GM18873 (cell line): ENCODE data around the gene RACGAP1.

ENCODE experiments used
- ATAC-seq: cut with Tn5 transposase; IDR thresholded peaks from one replicate; pipeline ENCODE4 v1.9.1; 2021; ENCODE audit warnings: mild to moderate bottlenecking, moderate library complexity, moderate number of reproducible peaks; ENCODE audit not compliant: unreplicated experiment, low FRiP score

The RACGAP1 gene

DNA sequence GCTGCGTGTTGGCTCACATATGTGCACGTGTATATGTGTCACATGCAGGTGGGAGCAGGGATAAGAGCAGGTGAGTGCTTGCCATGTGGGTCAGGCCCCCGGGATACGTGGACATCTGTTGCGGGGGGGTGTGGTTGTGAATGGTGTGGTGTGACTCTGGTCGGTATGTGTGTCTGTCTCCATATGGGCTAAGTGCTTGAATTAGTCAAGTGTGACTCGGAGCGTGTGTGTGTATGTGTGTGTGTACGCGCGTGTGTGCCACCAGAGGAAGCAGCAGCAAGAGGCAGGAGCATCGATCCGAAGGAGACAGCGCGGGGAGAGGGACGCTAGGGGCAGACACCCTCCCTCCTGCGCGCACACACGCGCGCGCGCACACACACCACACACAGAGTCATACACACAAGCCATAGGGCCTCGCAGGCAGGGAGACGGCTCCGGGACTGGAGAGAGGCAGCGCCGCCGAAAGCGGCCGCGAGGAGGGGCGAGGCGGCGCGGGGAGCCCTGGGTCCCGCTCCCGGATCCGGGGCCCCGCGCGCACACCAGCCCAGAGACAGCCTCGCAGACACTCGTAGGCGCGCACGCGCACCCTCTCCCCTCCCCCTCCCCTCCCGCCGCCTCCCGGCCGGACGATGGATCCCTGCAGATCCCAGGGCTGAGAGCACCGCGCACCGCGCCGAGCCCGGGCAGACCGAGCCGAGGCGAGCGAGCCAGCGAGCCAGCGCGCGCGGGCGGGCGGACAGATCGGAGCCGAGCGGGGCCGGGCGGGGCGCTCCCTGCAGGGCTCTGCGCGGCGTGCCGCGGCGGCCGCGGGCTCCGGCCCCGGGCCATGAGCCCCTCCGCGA, 31.9 kb upstream of the RACGAP1 start, which contains the start of gene ASIC1:
Gene ASIC1 (plus strand): TSS at position 597 of the 842 bp plus-strand sequence. CDS start 1,171 bp downstream, outside the sequence.
- ATAC-seq = no peak

- ATAC-seq = no peak
Observed at GRCh38 chr12:50056639-50056976, 31.3 kb upstream of the RACGAP1 start.

DNA sequence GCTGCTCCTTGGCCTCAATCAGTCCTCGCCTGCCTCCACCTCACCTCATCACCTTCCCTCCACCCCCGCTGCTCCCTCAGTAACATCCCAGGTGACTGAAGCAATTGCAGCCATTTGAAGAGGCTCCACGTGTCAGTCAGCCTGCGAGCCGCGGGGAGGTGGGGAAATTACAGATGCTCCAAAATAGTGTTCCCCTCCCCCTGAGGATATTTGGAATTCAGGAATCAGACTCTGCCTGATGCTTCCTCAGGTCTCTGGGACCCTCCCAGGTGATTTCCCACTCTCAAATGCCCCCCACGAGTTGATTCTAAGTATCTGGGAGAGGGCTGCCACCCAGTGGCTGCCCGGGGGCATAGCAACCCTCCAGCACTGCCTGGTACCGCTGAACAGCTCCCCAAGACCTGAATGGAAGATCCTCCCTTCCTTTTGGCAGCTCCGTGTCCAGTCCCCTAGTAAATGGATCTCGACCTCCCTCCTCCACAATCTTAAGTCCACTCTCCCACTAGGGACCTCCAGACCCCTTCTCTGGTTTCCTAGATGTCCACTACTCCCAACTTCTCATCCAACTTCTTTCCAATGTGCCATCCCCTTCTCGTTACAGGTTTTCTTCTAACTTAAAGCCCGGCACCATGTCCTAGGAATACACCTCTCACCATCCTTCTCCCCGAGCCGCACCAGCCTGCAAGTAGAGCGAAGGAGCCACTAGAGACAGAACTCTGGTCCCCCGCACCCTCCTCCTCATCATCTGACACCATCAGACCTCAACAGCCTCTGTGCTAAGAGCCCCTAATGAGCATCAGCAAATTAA, 30.7 kb upstream of the RACGAP1 start:
- no peak for ATAC-seq

DNA sequence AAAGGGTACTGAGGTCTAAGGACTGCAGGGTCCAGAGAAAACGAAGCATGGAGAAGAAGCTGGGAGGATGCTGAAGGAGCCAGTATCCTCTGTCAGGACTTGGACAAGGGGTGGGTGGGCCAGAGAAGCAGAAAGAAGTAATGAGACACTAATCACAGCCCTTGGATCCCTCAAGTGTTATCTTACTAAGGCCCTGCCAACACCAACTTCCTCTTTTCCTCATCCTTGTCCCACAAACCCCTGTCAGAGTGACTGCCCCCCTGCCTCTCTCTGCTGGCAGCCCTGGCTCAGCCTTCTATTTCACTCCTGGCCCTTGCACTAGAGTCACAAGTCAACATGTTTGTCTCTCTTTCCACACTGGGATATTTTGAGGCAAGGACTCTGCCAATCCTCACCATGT, 28.3 kb upstream of the RACGAP1 start:
- no peak for ATAC-seq

GRCh38 chr12:50052964-50053363, 27.7 kb upstream of the RACGAP1 start:
- ATAC-seq = no peak

- ATAC-seq = no peak
Observed at GRCh38 chr12:50052544-50052943, 27.2 kb upstream of the RACGAP1 start.

GRCh38 chr12:50051101-50051806, 26.0 kb upstream of the RACGAP1 start:
- no peak for ATAC-seq

- ATAC-seq = no peak
Observed at GRCh38 chr12:50050410-50051098, 25.3 kb upstream of the RACGAP1 start.

- ATAC-seq = no peak
Observed at GRCh38 chr12:50050119-50050385, 24.8 kb upstream of the RACGAP1 start.

- no peak for ATAC-seq
Observed at GRCh38 chr12:50049254-50050118, 24.2 kb upstream of the RACGAP1 start.

GRCh38 chr12:50047693-50048250, 22.5 kb upstream of the RACGAP1 start:
- no peak for ATAC-seq

- ATAC-seq = no peak
Observed at GRCh38 chr12:50043854-50044253, 18.6 kb upstream of the RACGAP1 start.

- ATAC-seq = no peak
Observed at GRCh38 chr12:50043308-50043707, 18.0 kb upstream of the RACGAP1 start.

DNA sequence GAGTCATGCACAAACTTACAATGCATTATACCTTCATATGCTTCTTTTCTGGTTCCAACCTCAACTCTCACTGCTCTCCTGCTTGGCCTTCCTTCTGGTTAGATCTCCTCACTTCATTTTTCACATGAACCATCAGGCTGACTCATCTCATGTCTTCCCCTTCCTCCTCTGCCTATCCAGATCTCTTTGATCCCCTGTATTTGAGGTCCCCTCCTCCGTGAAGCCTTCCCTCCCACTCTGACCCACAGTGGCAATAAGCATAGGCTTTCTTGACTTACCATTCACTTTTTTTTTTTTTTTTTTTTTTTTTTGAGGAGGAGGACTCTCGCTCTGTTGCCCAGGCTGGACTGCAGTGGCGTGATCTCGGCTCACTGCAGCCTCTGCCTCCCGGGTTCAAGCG, 17.4 kb upstream of the RACGAP1 start:
- no peak for ATAC-seq

DNA sequence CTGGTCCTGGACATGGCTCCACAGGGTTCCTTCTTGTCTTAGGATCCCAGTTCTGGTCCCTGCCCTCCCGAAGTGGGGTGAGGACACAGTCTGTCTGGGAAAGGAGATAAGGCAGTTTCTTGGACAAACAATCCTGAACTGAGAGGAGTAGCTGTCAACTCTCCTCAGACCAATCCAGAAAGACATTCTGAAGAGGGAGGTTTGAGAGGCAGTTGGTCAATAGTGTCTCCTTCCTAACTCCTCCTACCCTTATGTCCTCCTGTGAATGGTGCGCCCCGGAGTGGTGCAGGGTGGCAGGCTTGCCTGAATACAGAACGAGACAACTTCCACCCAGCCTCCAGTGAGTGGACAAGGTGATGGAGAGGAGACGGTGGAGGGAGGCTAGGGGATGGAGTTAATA, 16.7 kb upstream of the RACGAP1 start:
- ATAC-seq = no peak

DNA sequence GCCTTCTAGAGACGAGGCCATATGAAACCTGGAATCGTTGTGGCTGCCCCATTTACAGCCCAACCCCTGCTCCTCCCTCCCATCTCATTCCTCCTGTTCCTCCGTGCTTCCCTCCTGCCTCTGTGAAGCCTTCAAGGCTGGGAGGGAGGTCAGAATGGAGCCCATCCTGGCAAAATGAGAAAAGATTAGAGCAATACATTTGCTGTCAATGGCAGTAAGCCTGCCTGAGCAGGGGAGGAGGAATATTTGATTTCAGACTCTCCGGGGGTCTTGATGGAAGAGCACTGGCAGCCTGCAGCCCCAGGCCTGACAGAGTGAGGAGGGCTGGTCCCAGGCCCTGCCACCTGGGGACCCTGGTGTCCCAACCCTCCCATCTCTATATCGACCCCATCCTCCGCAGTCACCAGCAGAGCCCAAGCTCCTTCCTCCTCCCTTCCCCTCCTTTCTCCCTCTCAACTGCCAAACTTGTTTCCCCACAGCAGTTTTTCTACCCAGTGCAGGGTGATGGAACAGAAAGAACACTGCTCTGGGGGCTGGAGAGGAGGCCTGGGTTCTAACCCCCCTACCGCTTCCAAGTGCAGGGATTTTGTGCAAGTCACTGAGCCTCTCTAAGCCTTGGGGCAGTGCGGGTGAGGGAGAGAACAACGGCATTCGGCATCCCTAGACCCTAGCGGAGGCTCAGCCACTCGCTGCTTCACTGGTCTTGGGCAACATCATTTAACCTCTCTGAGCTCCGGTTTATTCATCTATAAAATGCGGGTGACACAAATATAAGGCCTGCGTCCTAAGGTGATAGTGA, 16.0 kb upstream of the RACGAP1 start:
- no peak for ATAC-seq

DNA sequence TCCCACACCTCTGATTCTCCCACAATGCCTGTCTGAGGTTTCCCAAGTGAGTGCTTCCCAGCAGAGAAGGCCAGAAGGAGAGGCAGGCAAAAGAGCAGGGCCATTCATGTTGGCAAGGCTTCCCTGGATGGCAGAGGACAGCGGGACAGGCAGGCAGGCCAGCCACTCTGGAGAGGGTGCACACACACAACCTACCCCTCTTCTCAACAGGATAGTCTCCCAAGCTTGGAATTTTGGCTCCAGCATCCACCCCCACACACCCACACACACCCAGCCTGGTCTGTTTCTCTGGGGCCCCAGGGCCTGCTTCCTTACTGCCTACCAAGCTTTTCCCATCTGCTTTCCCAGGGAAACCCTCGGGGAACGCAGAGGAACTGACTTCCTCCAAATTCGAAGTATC, 15.4 kb upstream of the RACGAP1 start:
- no peak for ATAC-seq

DNA sequence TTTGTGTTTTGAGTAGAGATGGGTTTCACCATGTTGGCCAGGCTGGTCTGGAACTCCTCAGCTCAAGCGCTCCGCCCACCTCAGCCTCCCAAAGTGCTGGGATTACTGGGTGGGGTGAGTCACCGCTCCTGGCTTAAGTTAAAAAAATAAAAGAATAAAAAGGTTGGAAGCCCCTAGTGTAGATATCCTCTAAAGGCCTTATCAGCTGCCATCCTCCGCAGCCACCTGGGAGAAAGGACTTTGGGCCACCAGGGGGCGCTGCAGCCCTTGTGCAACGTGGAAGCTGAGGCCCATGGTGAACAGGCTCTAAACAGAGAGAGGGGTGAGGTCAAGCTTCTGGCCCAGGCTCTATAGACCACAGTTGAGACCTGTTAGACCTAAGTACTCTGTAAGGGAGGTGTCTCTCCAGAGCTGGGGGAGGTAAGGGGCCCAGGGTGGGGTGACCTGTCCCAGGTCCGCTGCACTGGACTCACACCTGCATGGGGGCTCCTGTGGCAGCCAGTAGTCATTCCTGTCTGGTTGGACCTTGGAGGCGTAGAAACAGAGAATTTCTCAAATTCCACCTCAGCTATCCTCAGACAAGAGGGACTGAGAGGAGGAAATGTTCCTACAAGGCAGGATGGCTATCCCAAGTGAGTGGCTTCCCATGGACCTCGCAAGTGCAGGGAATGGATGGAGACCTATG, 14.0 kb upstream of the RACGAP1 start:
- ATAC-seq = no peak
